Measurements from ENCODE around the gene SLC35A5. TPM values are rescaled to one million over a fixed set of nuclear protein-coding genes. Genes with fewer than 3 reads are reported as not detected.
A peak's percentile ranks its signal among the peaks of the same experiment; 100 is the strongest.

Gene SLC35A5
- total and polyA plus RNA-seq, 8 donors = 42.6 to 64.2 (median 59.3) TPM

DNA sequence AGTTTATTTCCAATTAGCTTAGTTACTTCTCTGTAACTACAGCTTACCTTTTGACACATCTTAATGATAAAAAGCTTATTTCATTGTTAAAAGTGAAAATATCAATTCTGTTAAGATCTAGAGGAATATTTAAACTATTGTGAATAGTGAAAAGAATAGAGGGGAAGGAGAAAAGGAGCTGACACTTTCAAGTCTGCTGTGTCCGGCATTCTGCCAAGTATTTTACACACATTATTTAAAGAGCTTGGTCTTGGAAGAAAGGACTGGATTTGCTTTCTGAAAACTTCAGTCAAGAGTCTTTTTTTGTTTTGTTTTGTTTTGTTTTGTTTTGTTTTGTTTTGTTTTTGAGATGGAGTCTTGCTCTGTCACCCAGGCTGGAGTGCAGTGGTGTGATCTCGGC, 44.3 kb downstream of the SLC35A5 start:
- intact Hi-C loops (cut with DNase I) = no loop called here
- ATAC-seq = no peak

GRCh38 chr3:112607863-112608262, 46.0 kb downstream of the SLC35A5 start:
- Histone ChIP-seq H3K27ac (no peak overlapping the region), H3K9me3 (no peaks in the 10 kb centered on the region), H3K4me1 (no peaks in the 10 kb centered on the region), H3K36me3 (no peaks in the 10 kb centered on the region), H3K27me3 (no peaks in the 10 kb centered on the region), H3K4me3 (no peak overlapping the region)
- intact Hi-C loops (cut with DNase I) = no loop called here
- TF ChIP-seq, protein P1, sequence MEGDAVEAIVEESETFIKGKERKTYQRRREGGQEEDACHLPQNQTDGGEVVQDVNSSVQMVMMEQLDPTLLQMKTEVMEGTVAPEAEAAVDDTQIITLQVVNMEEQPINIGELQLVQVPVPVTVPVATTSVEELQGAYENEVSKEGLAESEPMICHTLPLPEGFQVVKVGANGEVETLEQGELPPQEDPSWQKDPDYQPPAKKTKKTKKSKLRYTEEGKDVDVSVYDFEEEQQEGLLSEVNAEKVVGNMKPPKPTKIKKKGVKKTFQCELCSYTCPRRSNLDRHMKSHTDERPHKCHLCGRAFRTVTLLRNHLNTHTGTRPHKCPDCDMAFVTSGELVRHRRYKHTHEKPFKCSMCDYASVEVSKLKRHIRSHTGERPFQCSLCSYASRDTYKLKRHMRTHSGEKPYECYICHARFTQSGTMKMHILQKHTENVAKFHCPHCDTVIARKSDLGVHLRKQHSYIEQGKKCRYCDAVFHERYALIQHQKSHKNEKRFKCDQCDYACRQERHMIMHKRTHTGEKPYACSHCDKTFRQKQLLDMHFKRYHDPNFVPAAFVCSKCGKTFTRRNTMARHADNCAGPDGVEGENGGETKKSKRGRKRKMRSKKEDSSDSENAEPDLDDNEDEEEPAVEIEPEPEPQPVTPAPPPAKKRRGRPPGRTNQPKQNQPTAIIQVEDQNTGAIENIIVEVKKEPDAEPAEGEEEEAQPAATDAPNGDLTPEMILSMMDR (IDR thresholded peaks at IDR 0.05) = no peak
- DNase-seq (no peak), ATAC-seq (no peak)

More for the DNA sequence above, 44.3 kb downstream of the SLC35A5 start:
- no peak overlapping the region for H3K4me3 ChIP-seq
- TF ChIP-seq, protein P1 (IDR thresholded peaks at IDR 0.05) = no peak
- no peaks in the 10 kb centered on the region for H3K4me1 ChIP-seq
- H3K27ac ChIP-seq = no peak overlapping the region
- H3K36me3 ChIP-seq = no peaks in the 10 kb centered on the region
- H3K9me3 ChIP-seq = no peaks in the 10 kb centered on the region
- H3K27me3 ChIP-seq = no peaks in the 10 kb centered on the region
- peak in 1 of 4 donors; percentile 37 for DNase-seq

DNA sequence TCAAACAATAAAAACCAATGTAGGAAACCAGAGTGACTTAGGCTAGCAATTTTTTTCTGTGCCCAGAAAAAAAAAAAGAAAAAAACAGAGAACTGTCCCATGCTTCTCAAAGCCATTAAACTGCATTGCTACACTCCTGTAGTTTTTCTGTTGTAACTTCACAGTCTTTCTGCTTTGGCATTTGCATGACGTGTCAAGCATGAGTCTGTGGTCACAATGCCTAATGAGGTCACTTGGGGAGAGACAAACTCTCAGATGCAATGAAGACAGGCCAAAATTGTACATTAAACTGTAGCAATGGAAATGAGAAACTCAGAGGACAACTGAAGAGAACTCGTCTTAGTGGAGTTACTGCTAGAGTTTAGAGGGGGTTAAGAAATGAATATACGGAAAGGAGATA, 48.3 kb downstream of the SLC35A5 start:
- TF ChIP-seq, protein P1 (IDR thresholded peaks at IDR 0.05) = no peak
- no peak for ATAC-seq
- H3K4me3 ChIP-seq = no peak overlapping the region
- no peak for DNase-seq
- no peak overlapping the region for H3K27ac ChIP-seq
- no peaks in the 10 kb centered on the region for H3K36me3 ChIP-seq
- H3K27me3 ChIP-seq = no peaks in the 10 kb centered on the region
- no peaks in the 10 kb centered on the region for H3K4me1 ChIP-seq
- H3K9me3 ChIP-seq = no peaks in the 10 kb centered on the region
- intact Hi-C loops (cut with DNase I) = no loop called here

GRCh38 chr3:112611752-112612515, 50.1 kb downstream of the SLC35A5 start:
- DNase-seq (no peak), ATAC-seq (no peak)
- TF ChIP-seq, protein P1 (IDR thresholded peaks at IDR 0.05) = no peak
- Histone ChIP-seq H3K4me3 (no peak overlapping the region), H3K27ac (no peak overlapping the region), H3K4me1 (no peaks in the 10 kb centered on the region), H3K36me3 (no peaks in the 10 kb centered on the region), H3K9me3 (no peaks in the 10 kb centered on the region), H3K27me3 (no peaks in the 10 kb centered on the region)
- intact Hi-C loops (cut with DNase I) = no loop called here

DNA sequence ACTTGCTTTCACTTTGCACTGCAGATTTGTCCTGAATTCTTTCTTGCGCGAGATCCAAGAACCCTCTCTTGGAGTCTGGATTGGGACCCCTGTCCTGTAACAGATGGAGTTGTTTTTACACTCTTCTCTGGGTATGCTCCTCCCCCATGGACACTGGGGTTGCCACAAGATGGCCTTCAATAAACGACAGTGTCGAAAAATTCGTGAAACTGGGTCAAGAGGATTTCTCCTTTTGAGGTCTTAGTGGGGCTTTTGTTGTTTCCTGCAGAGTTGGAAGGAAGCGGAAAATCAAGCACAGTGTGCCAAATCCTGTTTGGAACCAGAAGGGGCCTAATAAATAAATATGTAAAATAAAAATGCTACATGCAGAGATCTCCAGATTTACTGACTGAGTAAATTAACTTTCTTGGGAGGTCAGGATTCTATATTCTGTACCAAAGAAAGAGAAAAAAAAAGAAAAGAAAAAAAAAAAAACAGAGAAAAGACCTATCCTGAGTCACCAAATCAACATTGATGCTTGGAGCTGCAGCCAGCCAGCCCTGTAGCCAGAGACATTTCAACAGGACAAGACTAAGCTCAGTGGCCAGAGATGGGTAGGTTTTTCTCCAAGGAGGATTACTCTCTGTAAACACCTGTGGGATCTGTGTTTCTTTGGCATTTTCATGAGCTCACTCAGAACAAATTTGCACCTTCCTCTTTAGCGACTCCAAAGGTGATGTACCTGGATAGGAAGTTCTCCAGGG, 54.3 kb downstream of the SLC35A5 start:
- no peak for ATAC-seq
- H3K4me1 ChIP-seq = no peaks in the 10 kb centered on the region
- no peaks in the 10 kb centered on the region for H3K27me3 ChIP-seq
- no peak overlapping the region for H3K27ac ChIP-seq
- H3K36me3 ChIP-seq = no peaks in the 10 kb centered on the region
- no peaks in the 10 kb centered on the region for H3K9me3 ChIP-seq
- TF ChIP-seq, protein P1 (IDR thresholded peaks at IDR 0.05) = no peak
- DNase-seq = no peak
- intact Hi-C loops (cut with DNase I) = no loop called here
- no peak overlapping the region for H3K4me3 ChIP-seq

Measured in left lung (tissue), 10 donors.